Activated CD8-positive, alpha-beta memory T cell treated with anti-CD3 and anti-CD28 coated beads for 36 hours (primary cell): ENCODE measurements around the gene ANGPTL5. TPM values are rescaled to one million over a fixed set of nuclear protein-coding genes. Genes with fewer than 3 reads are reported as not detected.
"Not testable (repeated sequence)": the region's sequence is repeated elsewhere in the genome, so short reads cannot be mapped to it uniquely, and the experiment has no call there.

ENCODE experiments used
- CTCF ChIA-PET: fragments of 350-600 bp; sonication (Branson Sonifier 250); formaldehyde crosslinking; loops from one replicate; lab custom pipeline; 2021; ENCODE audit warnings: antibody characterized with exemption; lab: Charles Lee
- POLR2A ChIA-PET: fragments of 350-600 bp; sonication (Branson Sonifier 250); formaldehyde crosslinking; loops from one replicate; lab custom pipeline; 2021; ENCODE audit warnings: antibody characterized with exemption; lab: Charles Lee
- total RNA-seq, 2 experiments: library from RNA; stranded (reverse); gene quantifications; one replicate each; pipeline ENCODE4 v1.2.3, GENCODE V29; 2021

The ANGPTL5 gene
- not detected for total RNA-seq

- CTCF ChIA-PET, result no interaction called here
- POLR2A ChIA-PET, result no interaction called here
Observed at GRCh38 chr11:101916422-101916821, at the start of gene ANGPTL5. ANGPTL5 (minus strand) TSS chr11:101916522; CDS start chr11:101907909, 8,613 bp downstream.

- POLR2A ChIA-PET, result interaction anchor here (0.6 kb wide), 1 partner anchor 47 kb away, joined by 5 read pairs; no protein-coding TSS in a partner anchor
- CTCF ChIA-PET, result not testable (repeated sequence)
Observed at GRCh38 chr11:101964200-101964599, 47.9 kb upstream of the ANGPTL5 start.

DNA sequence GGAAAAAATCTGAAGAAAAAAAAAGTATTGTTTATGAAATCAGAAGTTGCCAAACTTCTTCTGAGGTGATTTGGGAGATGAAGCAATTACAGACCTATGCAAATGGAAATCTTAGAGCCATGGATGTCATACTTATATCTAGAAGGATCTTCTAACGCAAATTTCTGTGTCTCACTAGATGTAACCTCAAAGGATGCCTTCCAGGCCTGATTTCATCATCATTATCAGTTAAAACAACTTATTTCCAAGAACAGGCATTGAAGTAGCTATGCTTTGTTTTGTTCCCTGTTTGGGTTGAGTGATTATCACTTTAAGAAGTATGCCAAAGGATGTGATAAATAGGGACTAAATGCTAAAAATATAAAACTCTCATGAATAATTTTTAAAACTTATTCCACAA lies 43.9 kb upstream of the ANGPTL5 start:
- ChIA-PET POLR2A (no interaction called here), CTCF (no interaction called here)

- POLR2A ChIA-PET, result no interaction called here
- CTCF ChIA-PET, result no interaction called here
Observed at GRCh38 chr11:101955701-101956100, 39.4 kb upstream of the ANGPTL5 start.

- ChIA-PET POLR2A (no interaction called here), CTCF (no interaction called here)
Observed at GRCh38 chr11:101955278-101955677, 39.0 kb upstream of the ANGPTL5 start.

GRCh38 chr11:101949680-101950220 lies 33.4 kb upstream of the ANGPTL5 start:
- CTCF ChIA-PET, result no interaction called here
- POLR2A ChIA-PET, result no interaction called here

GRCh38 chr11:101945448-101945847 lies 29.1 kb upstream of the ANGPTL5 start:
- POLR2A ChIA-PET, result no interaction called here
- CTCF ChIA-PET, result no interaction called here

- POLR2A ChIA-PET, result no interaction called here
- CTCF ChIA-PET, result no interaction called here
Observed at GRCh38 chr11:101944923-101945322, 28.6 kb upstream of the ANGPTL5 start.

DNA sequence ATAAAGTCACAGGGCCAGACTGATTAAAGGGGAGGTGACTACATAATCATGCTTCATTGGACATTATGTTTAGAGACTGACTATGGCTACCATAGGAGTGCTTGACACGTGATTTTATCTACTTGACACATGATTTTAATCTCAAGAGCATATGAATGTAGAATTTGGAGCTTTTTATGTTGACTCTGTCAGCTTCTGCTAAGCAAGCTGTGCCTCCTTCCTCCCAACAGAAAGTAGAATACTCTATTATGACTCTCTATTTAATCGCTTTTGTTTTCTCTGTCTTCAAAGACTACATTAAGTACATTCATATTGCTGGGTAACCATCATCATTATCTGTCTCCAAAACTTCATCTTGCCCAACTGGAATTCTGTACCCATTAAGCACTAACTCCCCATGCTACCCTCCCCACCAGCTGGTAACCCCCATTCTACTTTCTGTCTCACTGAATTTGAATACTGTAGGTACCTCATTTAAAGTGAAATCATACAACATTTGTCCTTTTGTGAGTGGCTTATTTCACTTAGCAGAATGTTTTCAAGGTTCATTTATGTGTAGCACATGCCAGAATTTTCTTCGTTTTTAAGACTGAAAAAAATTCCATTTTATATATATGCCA lies 24.7 kb upstream of the ANGPTL5 start:
- ChIA-PET POLR2A (no interaction called here), CTCF (no interaction called here)

- ChIA-PET CTCF (no interaction called here), POLR2A (no interaction called here)
Observed at GRCh38 chr11:101931692-101932091, 15.4 kb upstream of the ANGPTL5 start.

DNA sequence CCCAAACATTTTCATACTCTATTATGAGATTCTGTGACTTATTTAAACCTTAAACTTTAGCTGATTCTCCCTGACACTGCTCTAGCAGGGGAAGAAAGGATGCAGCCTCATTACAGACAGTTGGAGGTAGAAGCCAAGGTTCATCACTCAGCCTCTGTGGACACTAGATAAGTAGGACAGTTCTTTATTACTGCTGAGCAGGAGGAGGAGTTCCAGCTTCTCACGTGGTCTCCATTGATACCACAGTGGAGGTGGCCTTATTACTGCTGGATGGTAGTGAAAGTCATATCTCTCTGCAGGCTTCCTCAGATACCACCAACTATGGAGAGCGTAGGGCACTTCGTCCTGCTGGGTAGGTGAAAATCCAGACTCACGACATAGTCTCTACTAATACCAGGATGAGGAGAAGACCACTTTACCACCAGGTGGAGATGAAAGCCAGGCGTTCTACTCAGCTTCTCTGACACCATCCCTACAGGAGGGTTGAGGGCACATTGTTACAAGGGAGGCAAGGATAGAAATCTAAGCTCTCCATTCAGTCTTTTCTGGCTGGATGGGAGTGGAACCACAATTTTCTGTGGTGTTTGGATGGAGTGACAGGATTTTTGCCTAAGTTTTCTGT lies 13.1 kb upstream of the ANGPTL5 start:
- CTCF ChIA-PET, result no interaction called here
- POLR2A ChIA-PET, result no interaction called here

GRCh38 chr11:101923554-101923953 lies 7.2 kb upstream of the ANGPTL5 start:
- CTCF ChIA-PET, result no interaction called here
- POLR2A ChIA-PET, result no interaction called here

GRCh38 chr11:101920992-101921391 lies 4.7 kb upstream of the ANGPTL5 start:
- CTCF ChIA-PET, result no interaction called here
- POLR2A ChIA-PET, result no interaction called here

DNA sequence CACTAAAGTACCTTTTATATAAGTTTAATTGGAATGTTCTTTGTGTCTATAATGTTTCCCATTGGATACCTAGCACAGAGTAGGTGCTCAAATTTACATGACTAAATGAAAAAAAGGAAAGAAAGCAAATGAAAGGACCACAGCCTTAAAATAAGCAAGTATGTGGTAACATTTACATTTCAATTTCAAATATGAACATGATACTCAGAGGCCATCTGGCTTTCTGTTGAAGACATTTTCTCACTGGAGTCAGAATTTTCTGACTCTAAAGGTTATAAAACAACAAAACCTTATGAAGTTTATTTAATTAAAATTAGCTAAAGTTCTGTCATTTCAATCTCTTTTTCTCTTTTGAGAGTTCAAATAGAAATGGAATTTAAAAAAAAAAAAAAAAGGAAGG lies 904 bp upstream of the ANGPTL5 start:
- ChIA-PET CTCF (no interaction called here), POLR2A (interaction anchor here (0.7 kb wide), 1 partner anchor 47 kb away, joined by 5 read pairs; no protein-coding TSS in a partner anchor)

GRCh38 chr11:101915791-101916291 lies 481 bp downstream of the ANGPTL5 start:
- ChIA-PET POLR2A (no interaction called here), CTCF (no interaction called here)

GRCh38 chr11:101914738-101915426 lies 1.4 kb downstream of the ANGPTL5 start, which contains the start of gene CEP126:
CEP126 (plus strand) TSS chr11:101915010; CDS start chr11:101915285, 275 bp downstream.
- ChIA-PET POLR2A (interaction anchor here (0.5 kb wide), 1 partner anchor 86 kb away, joined by 10 read pairs; no protein-coding TSS in a partner anchor), CTCF (interaction anchor here (0.8 kb wide), 1 partner anchor 18 kb away, joined by 3 read pairs; no protein-coding TSS in a partner anchor)

DNA sequence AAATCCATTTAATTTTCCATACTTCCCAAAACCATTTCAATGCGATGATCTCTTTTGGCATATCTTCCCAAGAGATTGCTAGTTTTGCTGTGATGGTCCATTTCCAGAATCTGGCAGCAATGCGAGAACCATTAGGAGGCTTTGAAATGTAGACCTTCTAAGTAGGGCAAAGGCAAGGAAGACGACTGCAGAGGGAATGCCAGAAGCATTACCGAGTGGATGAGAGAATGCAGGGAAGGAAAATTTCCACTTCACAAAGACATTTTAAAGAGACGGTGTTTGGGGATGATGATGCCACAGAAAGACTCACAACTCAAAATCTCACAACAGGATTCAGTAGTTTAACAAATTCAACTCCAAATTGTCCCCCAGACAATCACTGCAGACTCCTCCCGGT lies 2.0 kb downstream of the ANGPTL5 start:
- ChIA-PET CTCF (interaction anchor here (0.8 kb wide), 1 partner anchor 19 kb away, joined by 3 read pairs; no protein-coding TSS in a partner anchor), POLR2A (no interaction called here)

- ChIA-PET CTCF (no interaction called here), POLR2A (no interaction called here)
Observed at GRCh38 chr11:101913656-101914055, 2.7 kb downstream of the ANGPTL5 start.

DNA sequence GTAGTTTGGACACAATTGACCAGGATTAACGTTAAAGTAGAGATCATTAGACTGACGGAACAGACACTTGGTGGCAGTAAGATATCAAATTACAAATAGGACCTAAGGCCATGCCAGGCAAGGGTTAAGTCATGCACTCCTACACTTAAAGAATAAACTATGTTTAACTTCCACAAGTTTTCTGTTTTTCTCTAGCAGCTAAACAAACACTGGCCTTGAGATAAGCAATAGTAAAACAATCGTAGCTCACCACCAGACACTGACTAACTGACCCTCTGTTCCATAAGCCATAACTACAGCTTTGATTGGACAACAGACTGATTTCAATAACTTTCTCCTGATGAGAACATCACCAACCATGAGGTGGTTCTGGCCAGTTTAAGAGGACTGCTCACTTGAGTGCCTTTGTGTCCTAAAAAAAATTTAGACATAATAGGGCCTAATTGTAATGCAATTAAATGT lies 3.5 kb downstream of the ANGPTL5 start:
- ChIA-PET POLR2A (no interaction called here), CTCF (no interaction called here)

DNA sequence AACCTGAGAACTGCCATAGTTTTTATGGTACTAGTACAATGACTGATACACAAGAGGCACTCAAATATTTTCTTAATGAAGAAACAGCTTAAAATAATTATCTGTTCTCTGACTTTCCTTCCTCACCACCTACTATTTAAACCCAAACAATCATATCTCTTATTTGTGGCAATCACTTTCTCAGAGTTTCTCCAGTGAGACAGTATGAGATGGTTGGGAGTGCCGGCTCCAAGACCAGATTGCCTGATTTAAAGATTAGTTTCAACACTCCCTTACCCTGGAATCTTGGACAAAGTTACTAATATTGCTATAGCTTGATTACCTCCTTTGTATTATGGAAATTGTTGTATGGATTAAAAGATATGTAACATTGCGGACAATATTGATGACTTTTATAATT lies 7.2 kb downstream of the ANGPTL5 start:
- POLR2A ChIA-PET, result no interaction called here
- CTCF ChIA-PET, result no interaction called here
